Lower lobe of right lung (tissue), 2 donors: ENCODE results near the gene CLTA. TPM values are rescaled to one million over a fixed set of nuclear protein-coding genes. Genes with fewer than 3 reads are reported as not detected.
"Not testable (repeated sequence)": the region's sequence is repeated elsewhere in the genome, so short reads cannot be mapped to it uniquely, and the experiment has no call there.

Source experiments
- ATAC-seq, 2 donors: fragments of 200-7000 bp; cut with Tn5 transposase; one replicate each; pipeline ENCODE4 v1.9.1; 2020 to 2022; ENCODE audit warnings: mild to moderate bottlenecking in 2 of 2, moderate library complexity in 2 of 2
- DNase-seq: peaks from one replicate; pipeline ENCODE4 v3.0.0-alpha.2; 2020
- H3K27ac ChIP-seq: fragments of 200-600 bp; one replicate; pipeline ENCODE4 v1.8.0; 2022
- H3K27me3 ChIP-seq: fragments of 200-600 bp; one replicate; pipeline ENCODE4 v1.8.0; 2022; ENCODE audit warnings: low read depth
- H3K36me3 ChIP-seq: fragments of 200-600 bp; one replicate; pipeline ENCODE4 v1.8.0; 2022; ENCODE audit warnings: mild to moderate bottlenecking
- H3K4me1 ChIP-seq: fragments of 200-600 bp; one replicate; pipeline ENCODE4 v1.8.0; 2022
- H3K4me3 ChIP-seq: fragments of 200-600 bp; one replicate; pipeline ENCODE4 v1.8.0; 2022; ENCODE audit warnings: mild to moderate bottlenecking
- H3K9me3 ChIP-seq: fragments of 200-600 bp; one replicate; pipeline ENCODE4 v1.8.0; 2022
- intact Hi-C: fragments of 100-400 bp; cut with DNase I; formaldehyde crosslinking; loops from one replicate; pipeline ENCODE4 v1.11.0; 2022
- total RNA-seq: library from RNA; stranded (reverse); fragmentation: NEBNext Ultra II Directional; extraction: Animal tissue kit (Norgen Biotek cat#: 25700); gene quantifications from one replicate; pipeline ENCODE4 v1.2.1, GENCODE V29; 2021
- TF ChIP-seq, protein P1 (sequence below): fragments of 200-600 bp; IDR thresholded peaks from one replicate; pipeline ENCODE4 v1.8.0; 2022; ENCODE audit warnings: antibody characterized with exemption, mild to moderate bottlenecking
- donor health status: DM: no; HTN: yes; CAD: no; lungs with severe emphysema.

CLTA gene
- total RNA-seq, 1 donor from 2014 or later = 177 TPM

- Histone ChIP-seq H3K4me3 (no peak overlapping the region), H3K4me1 (peaks cover 78% of the 10 kb centered on the region), H3K9me3 (no peaks in the 10 kb centered on the region), H3K27ac (peak overlapping the region; percentile 59), H3K27me3 (no peaks in the 10 kb centered on the region), H3K36me3 (peaks cover 17% of the 10 kb centered on the region)
- peak; percentile 58 to 67 for ATAC-seq
- intact Hi-C loops = no loop called here
- TF ChIP-seq, protein P1, sequence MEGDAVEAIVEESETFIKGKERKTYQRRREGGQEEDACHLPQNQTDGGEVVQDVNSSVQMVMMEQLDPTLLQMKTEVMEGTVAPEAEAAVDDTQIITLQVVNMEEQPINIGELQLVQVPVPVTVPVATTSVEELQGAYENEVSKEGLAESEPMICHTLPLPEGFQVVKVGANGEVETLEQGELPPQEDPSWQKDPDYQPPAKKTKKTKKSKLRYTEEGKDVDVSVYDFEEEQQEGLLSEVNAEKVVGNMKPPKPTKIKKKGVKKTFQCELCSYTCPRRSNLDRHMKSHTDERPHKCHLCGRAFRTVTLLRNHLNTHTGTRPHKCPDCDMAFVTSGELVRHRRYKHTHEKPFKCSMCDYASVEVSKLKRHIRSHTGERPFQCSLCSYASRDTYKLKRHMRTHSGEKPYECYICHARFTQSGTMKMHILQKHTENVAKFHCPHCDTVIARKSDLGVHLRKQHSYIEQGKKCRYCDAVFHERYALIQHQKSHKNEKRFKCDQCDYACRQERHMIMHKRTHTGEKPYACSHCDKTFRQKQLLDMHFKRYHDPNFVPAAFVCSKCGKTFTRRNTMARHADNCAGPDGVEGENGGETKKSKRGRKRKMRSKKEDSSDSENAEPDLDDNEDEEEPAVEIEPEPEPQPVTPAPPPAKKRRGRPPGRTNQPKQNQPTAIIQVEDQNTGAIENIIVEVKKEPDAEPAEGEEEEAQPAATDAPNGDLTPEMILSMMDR = no peak
- peak; percentile 77 for DNase-seq
Measured at GRCh38 chr9:36154331-36154952, 36.3 kb upstream of the CLTA start.

DNA sequence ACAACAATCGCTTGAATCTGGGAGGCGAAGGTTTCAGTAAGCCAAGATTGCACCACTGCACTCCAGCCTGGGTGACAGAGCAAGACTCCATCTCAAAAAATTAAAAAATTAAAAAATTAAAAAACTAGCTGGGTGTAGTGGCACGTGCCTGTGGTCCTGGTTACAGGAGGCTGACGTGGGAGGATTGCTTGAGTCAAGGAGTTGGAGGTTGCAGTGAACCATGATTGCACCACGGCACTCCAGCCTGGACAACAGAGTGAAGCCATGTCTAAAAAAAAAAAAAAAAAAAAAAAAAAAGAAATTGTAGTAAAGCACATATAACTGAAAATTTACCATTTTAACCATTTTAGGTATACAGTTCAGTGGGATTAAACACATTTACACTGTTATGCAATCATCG is 34.6 kb upstream of the CLTA start:
- no peak overlapping the region for H3K27ac ChIP-seq
- intact Hi-C loops = no loop called here
- H3K27me3 ChIP-seq = no peaks in the 10 kb centered on the region
- peaks cover 63% of the 10 kb centered on the region for H3K4me1 ChIP-seq
- TF ChIP-seq, protein P1 = no peak
- DNase-seq (no peak), ATAC-seq (no peak)
- H3K4me3 ChIP-seq = no peak overlapping the region
- H3K9me3 ChIP-seq = no peaks in the 10 kb centered on the region
- H3K36me3 ChIP-seq = peaks cover 5% of the 10 kb centered on the region

- H3K27me3 ChIP-seq = no peaks in the 10 kb centered on the region
- H3K9me3 ChIP-seq = no peaks in the 10 kb centered on the region
- DNase-seq (no peak), ATAC-seq (peak; percentile 8 to 11)
- TF ChIP-seq, protein P1 = no peak
- H3K27ac ChIP-seq = peak overlapping the region; percentile 65
- H3K4me1 ChIP-seq = peaks cover 46% of the 10 kb centered on the region
- H3K4me3 ChIP-seq = no peak overlapping the region
- intact Hi-C loops = no loop called here
- peaks cover 5% of the 10 kb centered on the region for H3K36me3 ChIP-seq
Measured at GRCh38 chr9:36158122-36158521, 32.6 kb upstream of the CLTA start.

DNA sequence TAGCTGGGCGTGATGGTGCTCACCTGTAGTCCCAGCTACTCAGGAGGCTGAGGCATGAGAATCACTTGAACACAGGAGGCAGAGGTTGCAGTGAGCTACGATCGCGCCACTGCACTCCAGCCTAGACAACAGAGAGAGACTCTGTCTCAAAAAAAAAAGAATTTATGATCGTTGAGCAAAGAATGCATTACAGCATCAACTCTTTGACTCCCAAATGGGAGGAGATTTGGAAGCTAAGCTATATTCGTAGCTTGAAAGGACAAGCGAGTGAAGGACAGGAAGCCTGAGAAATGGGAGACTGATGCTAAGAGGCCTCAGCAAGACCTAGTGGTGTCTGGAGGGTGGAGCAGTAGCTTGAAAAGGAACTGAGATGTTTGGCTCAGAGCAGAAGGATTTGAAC is 31.8 kb upstream of the CLTA start:
- intact Hi-C loops = no loop called here
- TF ChIP-seq, protein P1 = no peak
- DNase-seq (no peak), ATAC-seq (no peak)
- H3K9me3 ChIP-seq = no peaks in the 10 kb centered on the region
- H3K36me3 ChIP-seq = peaks cover 5% of the 10 kb centered on the region
- no peaks in the 10 kb centered on the region for H3K27me3 ChIP-seq
- peaks cover 47% of the 10 kb centered on the region for H3K4me1 ChIP-seq
- H3K27ac ChIP-seq = peak overlapping the region; percentile 65
- no peak overlapping the region for H3K4me3 ChIP-seq

- intact Hi-C loops, ATAC-seq: not testable (repeated sequence)
- H3K27ac ChIP-seq = peak overlapping the region; percentile 65
Measured at GRCh38 chr9:36159509-36159908, 31.2 kb upstream of the CLTA start.

DNA sequence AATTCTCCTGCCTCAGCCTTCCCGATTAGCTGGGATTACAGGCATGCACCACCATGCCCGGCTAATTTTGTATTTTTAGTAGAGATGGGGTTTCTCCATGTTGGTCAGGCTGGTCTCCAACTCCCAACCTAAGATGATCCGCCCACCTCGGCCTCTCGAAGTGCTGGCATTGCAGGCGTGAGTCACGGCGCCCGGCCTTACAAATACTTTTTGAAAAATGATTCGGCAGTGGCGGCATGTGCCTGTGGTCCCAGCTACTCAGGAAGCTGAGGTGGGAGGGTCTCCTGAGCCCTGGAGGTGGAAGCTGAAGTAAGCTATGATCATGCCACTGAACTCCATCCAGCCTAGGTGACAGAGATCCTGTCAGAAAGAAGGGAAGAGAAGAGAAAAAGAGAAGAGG is 30.6 kb upstream of the CLTA start:
- intact Hi-C loops, ATAC-seq, DNase-seq, H3K9me3 ChIP-seq, H3K27ac ChIP-seq, H3K27me3 ChIP-seq, H3K36me3 ChIP-seq, H3K4me3 ChIP-seq: not testable (repeated sequence)
- H3K4me1 ChIP-seq = peaks cover 35% of the 10 kb centered on the region

More at GRCh38 chr9:36159509-36159908, 31.2 kb upstream of the CLTA start:
- H3K27me3 ChIP-seq, H3K4me3 ChIP-seq, DNase-seq, H3K9me3 ChIP-seq, H3K36me3 ChIP-seq: not testable (repeated sequence)
- peaks cover 41% of the 10 kb centered on the region for H3K4me1 ChIP-seq
